Nephron (organoid): ENCODE results near the gene TRABD.

Experiments
- H3K27ac Mint-ChIP-seq, 3 experiments: 2 replicates each; pipeline ENCODE4 v1.8.0; 2020; ENCODE audit warnings: mixed read lengths in 3 of 3, mild to moderate bottlenecking in 2 of 3, moderate library complexity in 1 of 3
- H3K27me3 Mint-ChIP-seq: 2 replicates; pipeline ENCODE4 v1.8.0; 2021; ENCODE audit warnings: low read depth, mild to moderate bottlenecking, moderate library complexity, mixed read lengths
- H3K36me3 Mint-ChIP-seq: 2 replicates; pipeline ENCODE4 v1.8.0; 2020; ENCODE audit warnings: low read depth, mixed read lengths
- H3K4me1 Mint-ChIP-seq: 2 replicates; pipeline ENCODE4 v1.8.0; 2020; ENCODE audit warnings: mixed read lengths
- H3K4me3 Mint-ChIP-seq, 3 experiments: 2 replicates each; pipeline ENCODE4 v1.8.0; 2020; ENCODE audit warnings: mild to moderate bottlenecking in 3 of 3, mixed read lengths in 3 of 3, moderate library complexity in 2 of 3
- H3K9me3 Mint-ChIP-seq: 2 replicates; pipeline ENCODE4 v1.8.0; 2020; ENCODE audit warnings: mixed read lengths
- TF ChIP-seq, protein P1 (sequence below), 3 experiments: fragments of 200-600 bp; sonication (generic); IDR thresholded peaks; one replicate each; pipeline ENCODE4 v1.5.0; 2021; ENCODE audit warnings: antibody characterized with exemption in 3 of 3; ENCODE audit not compliant: unreplicated experiment in 3 of 3

The TRABD gene

DNA sequence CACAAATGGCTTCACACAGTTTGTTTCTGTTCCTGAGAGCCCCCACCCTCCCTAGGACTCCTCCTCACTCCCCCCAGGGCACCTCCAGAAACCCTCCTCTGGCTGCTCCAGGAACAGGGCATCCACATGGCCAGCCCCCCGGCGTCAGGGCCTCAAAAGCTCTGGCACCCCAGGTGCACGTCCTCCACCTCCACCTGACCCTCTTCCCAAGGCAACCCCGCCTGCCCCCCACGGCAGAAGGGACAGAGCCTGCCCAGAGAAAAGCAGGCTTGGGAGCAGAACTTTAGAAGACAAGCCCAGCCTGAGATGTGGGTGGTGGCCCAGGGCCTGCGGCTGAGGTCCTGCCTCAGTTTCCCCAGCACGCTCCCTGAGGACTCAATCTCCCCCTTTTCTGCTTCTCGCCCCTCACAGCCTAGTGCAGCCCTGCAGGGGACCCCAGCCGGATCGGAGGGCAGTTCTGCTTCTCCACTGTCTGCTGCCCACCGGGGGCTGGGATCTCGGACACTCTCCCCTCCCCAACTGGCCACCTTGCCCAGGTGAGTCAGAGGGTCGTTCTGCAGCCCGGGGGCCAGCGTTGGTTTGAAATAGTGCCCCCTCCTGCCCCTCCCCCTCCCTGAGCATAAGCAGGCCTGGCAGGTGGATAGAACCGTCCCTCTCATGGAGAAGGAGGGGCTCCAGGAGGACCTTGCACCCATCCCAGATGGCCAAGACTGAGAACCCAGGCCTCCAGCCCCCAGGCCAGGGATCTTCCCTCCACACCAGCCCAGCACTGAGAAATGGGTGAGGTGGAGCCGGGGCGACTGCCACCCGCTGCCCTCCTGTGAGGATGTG, 2.4 kb upstream of the TRABD start:
- Mint-ChIP-seq H3K36me3 (no peaks in the 10 kb centered on the region), H3K9me3 (no peaks in the 10 kb centered on the region), H3K27me3 (no peaks in the 10 kb centered on the region), H3K27ac (no peak overlapping the region), H3K4me3 (peak overlapping the region; percentile 52 to 64 (median 61)), H3K4me1 (peaks cover 6% of the 10 kb centered on the region)
- TF ChIP-seq, protein P1, sequence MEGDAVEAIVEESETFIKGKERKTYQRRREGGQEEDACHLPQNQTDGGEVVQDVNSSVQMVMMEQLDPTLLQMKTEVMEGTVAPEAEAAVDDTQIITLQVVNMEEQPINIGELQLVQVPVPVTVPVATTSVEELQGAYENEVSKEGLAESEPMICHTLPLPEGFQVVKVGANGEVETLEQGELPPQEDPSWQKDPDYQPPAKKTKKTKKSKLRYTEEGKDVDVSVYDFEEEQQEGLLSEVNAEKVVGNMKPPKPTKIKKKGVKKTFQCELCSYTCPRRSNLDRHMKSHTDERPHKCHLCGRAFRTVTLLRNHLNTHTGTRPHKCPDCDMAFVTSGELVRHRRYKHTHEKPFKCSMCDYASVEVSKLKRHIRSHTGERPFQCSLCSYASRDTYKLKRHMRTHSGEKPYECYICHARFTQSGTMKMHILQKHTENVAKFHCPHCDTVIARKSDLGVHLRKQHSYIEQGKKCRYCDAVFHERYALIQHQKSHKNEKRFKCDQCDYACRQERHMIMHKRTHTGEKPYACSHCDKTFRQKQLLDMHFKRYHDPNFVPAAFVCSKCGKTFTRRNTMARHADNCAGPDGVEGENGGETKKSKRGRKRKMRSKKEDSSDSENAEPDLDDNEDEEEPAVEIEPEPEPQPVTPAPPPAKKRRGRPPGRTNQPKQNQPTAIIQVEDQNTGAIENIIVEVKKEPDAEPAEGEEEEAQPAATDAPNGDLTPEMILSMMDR (IDR thresholded peaks at IDR 0.05; ENCODE audit: unreplicated experiment in 3 of 3): no peak

DNA sequence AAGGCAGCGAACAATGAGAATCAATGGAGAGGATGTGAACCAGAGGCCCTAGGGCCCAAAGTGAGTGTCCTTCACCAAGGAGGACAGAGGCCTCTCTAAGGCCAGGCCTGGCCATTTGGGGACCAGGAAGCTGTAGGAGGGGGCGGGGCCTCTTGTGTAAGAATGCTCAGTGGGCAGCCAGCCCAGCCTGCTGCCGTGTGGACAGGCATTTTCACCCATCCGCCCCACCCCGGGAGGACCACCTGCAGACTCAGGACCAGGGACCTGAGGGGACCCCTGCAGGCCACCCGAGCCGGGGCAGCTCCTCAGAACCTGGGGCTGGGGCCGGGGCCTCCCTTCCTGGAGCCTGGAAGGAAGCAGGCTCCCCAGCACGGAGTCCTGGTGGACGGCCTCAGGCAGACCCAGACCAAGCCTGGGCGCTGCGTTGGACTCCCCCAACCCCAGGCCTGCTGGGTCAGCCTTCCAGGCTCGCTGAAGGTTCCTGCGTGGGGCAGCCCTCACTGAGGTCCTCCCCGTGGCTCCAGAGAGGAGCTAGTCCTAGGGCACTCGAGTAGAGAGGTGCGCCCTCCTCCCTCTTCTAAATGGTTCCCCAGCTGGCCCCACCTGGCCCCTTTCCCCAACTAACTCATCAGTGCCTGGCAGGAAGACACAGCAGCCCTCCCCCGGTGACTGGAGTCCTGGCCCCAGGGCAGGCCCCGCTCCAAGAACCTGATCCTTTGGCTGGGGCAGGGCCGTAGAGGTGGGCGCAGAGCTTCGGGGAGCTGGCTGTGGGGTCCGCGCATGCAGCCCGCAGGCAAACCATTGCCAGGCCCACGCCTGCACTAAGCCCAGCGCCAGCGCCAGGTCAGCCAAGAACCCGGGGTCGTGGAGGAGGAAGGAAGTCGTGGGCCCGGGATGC, 1.5 kb upstream of the TRABD start:
- Mint-ChIP-seq H3K27ac (no peak overlapping the region), H3K4me3 (peak overlapping the region; percentile 61 to 64 (median 64)), H3K4me1 (peaks cover 6% of the 10 kb centered on the region), H3K9me3 (no peaks in the 10 kb centered on the region), H3K27me3 (no peaks in the 10 kb centered on the region), H3K36me3 (no peaks in the 10 kb centered on the region)
- TF ChIP-seq, protein P1 (IDR thresholded peaks at IDR 0.05; ENCODE audit: unreplicated experiment in 3 of 3): no peak

DNA sequence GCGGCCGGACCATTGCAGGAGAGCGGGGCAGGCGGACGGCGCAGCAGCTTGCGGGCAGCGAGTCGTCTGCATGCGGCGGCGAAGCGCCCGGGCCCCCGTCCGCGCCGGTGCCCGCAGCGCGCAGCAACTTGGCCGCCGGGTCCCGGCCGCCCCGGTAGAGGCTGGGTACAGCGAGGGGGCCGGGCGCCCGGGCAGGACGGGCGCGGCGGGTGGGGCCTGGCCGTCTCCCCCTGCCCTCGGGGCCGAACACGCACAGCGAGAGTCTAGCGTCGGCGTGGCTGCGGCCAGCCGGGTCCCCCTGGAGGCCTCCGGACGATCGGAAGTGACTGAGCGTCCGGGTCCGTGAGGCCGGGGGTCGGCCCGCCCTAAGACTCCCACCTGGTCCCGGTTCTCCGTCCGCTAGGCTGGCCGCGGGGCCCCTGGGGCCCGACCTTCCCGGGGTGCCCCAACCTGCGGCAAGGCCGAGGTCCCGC, 775 bp upstream of the TRABD start:
- TF ChIP-seq, protein P1 (IDR thresholded peaks at IDR 0.05; ENCODE audit: unreplicated experiment in 3 of 3): no peak
- Mint-ChIP-seq H3K9me3 (no peaks in the 10 kb centered on the region), H3K4me3 (no peak overlapping the region), H3K36me3 (no peaks in the 10 kb centered on the region), H3K4me1 (peaks cover 9% of the 10 kb centered on the region), H3K27me3 (no peaks in the 10 kb centered on the region), H3K27ac (no peak overlapping the region)

DNA sequence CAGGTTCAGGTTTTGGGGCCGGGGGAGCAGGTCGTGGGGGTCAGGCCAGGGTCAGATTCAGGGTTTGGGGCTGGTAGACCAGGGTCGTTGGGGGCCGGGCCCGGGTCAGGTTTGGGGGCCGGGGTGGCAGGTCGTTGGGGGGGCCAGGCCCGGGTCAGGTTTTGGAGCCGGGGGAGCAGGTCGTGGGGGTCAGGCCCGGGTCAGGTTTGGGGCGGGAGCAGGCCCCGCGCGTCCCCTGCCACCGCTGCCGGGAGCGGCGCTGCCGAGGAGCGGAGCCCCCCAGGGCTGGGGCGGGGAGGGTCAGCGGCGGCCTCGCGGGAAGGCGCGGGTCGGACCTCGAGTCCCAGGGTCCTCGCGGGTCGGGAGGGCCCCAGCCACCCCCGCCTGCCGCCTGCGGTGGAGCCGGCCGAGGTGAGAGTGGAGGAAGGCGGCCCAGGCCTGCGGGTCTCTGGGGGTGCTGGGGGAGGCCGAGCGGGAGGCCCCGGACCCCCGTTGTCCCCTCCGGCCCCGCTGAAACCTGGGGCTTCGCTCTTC, 535 bp downstream of the TRABD start:
- Mint-ChIP-seq H3K9me3 (no peaks in the 10 kb centered on the region), H3K27ac (peak overlapping the region; percentile 80 to 89 (median 83)), H3K36me3 (peaks cover 1% of the 10 kb centered on the region), H3K4me1 (peaks cover 12% of the 10 kb centered on the region), H3K4me3 (peak overlapping the region; percentile 95 to 98 (median 96)), H3K27me3 (no peaks in the 10 kb centered on the region)
- TF ChIP-seq, protein P1 (IDR thresholded peaks at IDR 0.05; ENCODE audit: unreplicated experiment in 3 of 3): no peak

GRCh38 chr22:50186761-50187523, 1.2 kb downstream of the TRABD start:
- H3K36me3 Mint-ChIP-seq: peaks cover 5% of the 10 kb centered on the region
- no peaks in the 10 kb centered on the region for H3K9me3 Mint-ChIP-seq
- H3K27me3 Mint-ChIP-seq: no peaks in the 10 kb centered on the region
- H3K27ac Mint-ChIP-seq: peak overlapping the region; percentile 80 to 89 (median 83)
- peaks cover 16% of the 10 kb centered on the region for H3K4me1 Mint-ChIP-seq
- peak overlapping the region; percentile 95 to 98 (median 96) for H3K4me3 Mint-ChIP-seq
- TF ChIP-seq, protein P1 (IDR thresholded peaks at IDR 0.05; ENCODE audit: unreplicated experiment in 3 of 3): no peak
